Measurements from ENCODE around the gene ADAM29. TPM values are rescaled to one million over a fixed set of nuclear protein-coding genes. Genes with fewer than 3 reads are reported as not detected.
"Not testable (repeated sequence)": the region's sequence is repeated elsewhere in the genome, so short reads cannot be mapped to it uniquely, and the experiment has no call there.

ADAM29 gene
- polyA plus RNA-seq, 3 donors from 2014 or later = not detected

- H3K4me1 Mint-ChIP-seq = no peaks in the 10 kb centered on the region
- peaks cover 19 to 38% (median 26%) of the 10 kb centered on the region in 6 donors for H3K9me3 Mint-ChIP-seq
- H3K36me3 Mint-ChIP-seq = no peaks in the 10 kb centered on the region
- DNase-seq = no peak
- H3K4me3 Mint-ChIP-seq = no peak overlapping the region
- H3K27ac Mint-ChIP-seq = no peak overlapping the region
- H3K27me3 Mint-ChIP-seq (ENCODE audit: low read depth in 3 of 3) = no peaks in the 10 kb centered on the region
These were observed 71.6 kb downstream of the ADAM29 start for GRCh38 chr4:174989791-174990190.

- Mint-ChIP-seq H3K27ac (no peak overlapping the region), H3K36me3 (no peaks in the 10 kb centered on the region), H3K27me3 (ENCODE audit: low read depth in 3 of 3) (peaks cover 0 to 2% (median under 1%) of the 10 kb centered on the region in 3 donors), H3K4me1 (no peaks in the 10 kb centered on the region), H3K9me3 (peaks cover 11 to 30% (median 14%) of the 10 kb centered on the region in 6 donors), H3K4me3 (no peak overlapping the region)
- no peak for DNase-seq
These were observed 75.8 kb downstream of the ADAM29 start for GRCh38 chr4:174993916-174994315.

GRCh38 chr4:174996079-174996478 is 77.9 kb downstream of the ADAM29 start:
- Mint-ChIP-seq H3K27ac (no peak overlapping the region), H3K9me3 (peaks cover 12 to 28% (median 17%) of the 10 kb centered on the region in 6 donors), H3K4me1 (no peaks in the 10 kb centered on the region), H3K4me3 (no peak overlapping the region), H3K36me3 (peaks cover 0 to 3% (median 0%) of the 10 kb centered on the region in 3 donors), H3K27me3 (ENCODE audit: low read depth in 3 of 3) (peaks cover 0 to 3% (median 2%) of the 10 kb centered on the region in 3 donors)
- DNase-seq = no peak

- Mint-ChIP-seq H3K27ac (no peak overlapping the region), H3K27me3 (ENCODE audit: low read depth in 3 of 3) (peaks cover 0 to 3% (median 2%) of the 10 kb centered on the region in 3 donors), H3K4me3 (no peak overlapping the region)
These were observed 81.2 kb downstream of the ADAM29 start for GRCh38 chr4:174999407-174999806.

DNA sequence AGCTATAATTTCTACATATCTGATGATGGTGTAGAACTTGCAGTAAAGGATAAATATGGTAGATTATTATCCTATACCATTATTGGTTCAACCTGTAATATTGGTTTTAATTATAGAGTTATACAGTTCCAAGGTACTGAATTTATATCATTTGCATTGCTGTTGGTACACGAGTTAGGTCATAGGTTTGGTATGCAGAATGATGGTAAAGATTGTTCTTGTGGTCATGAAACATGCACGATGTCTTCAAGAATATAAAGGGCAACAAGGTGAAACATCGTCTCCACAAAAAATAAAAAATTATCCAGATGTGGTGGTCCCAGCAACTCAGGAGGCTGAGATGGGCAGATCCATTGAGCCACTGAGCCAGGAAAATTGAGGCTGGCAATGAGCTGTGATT is 99.6 kb downstream of the ADAM29 start:
- no peak overlapping the region for H3K27ac Mint-ChIP-seq
- no peak for DNase-seq

More at GRCh38 chr4:174999407-174999806, 81.2 kb downstream of the ADAM29 start:
- no peak for DNase-seq
- peaks cover 6 to 31% (median 14%) of the 10 kb centered on the region in 6 donors for H3K9me3 Mint-ChIP-seq
- peaks cover 0 to 3% (median 0%) of the 10 kb centered on the region in 3 donors for H3K36me3 Mint-ChIP-seq
- H3K4me1 Mint-ChIP-seq = no peaks in the 10 kb centered on the region

DNA sequence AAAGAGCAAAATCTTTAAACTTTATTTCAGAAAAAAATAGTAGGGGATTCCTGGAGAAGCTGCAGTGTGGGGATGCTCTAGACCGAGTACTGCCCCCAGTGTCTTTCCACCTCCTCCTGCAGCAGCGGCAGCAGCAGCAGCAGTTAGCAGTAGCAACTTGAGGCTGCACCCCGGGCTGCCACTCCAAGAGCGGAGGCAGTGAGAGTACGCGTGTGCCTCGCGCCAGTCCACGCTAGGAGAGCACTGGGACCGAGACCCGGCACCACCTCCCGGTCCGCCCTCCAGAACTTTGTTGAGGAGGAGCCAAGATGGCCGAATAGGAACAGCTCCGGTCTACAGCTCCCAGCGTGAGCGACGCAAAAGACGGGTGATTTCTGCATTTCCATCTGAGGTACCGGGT is 101.3 kb downstream of the ADAM29 start:
- H3K9me3 Mint-ChIP-seq = peaks cover 3 to 30% (median 14%) of the 10 kb centered on the region in 6 donors
- H3K4me1 Mint-ChIP-seq; H3K27ac Mint-ChIP-seq; DNase-seq; H3K36me3 Mint-ChIP-seq; H3K27me3 Mint-ChIP-seq (ENCODE audit: low read depth in 3 of 3); H3K4me3 Mint-ChIP-seq: not testable (repeated sequence)

More for the DNA sequence above, 99.6 kb downstream of the ADAM29 start:
- Mint-ChIP-seq H3K4me3 (no peak overlapping the region), H3K9me3 (peaks cover 5 to 30% (median 14%) of the 10 kb centered on the region in 6 donors), H3K27me3 (ENCODE audit: low read depth in 3 of 3) (peaks cover 0 to 5% (median 0%) of the 10 kb centered on the region in 3 donors), H3K36me3 (peaks cover 0 to 8% (median 0%) of the 10 kb centered on the region in 3 donors), H3K4me1 (no peaks in the 10 kb centered on the region)

Other genes starting within 250 kb of the ADAM29 start
- not detected for gene GLRA3, start 89.1 kb upstream of the ADAM29 start, polyA plus RNA-seq

Data from immature natural killer cell (primary cell).